ENCODE measurements around the gene FBXO46. TPM values are rescaled to one million over a fixed set of nuclear protein-coding genes. Genes with fewer than 3 reads are reported as not detected.

FBXO46 gene
- total RNA-seq, 2 experiments from 2014 or later: 17.2 to 17.5 TPM

DNA sequence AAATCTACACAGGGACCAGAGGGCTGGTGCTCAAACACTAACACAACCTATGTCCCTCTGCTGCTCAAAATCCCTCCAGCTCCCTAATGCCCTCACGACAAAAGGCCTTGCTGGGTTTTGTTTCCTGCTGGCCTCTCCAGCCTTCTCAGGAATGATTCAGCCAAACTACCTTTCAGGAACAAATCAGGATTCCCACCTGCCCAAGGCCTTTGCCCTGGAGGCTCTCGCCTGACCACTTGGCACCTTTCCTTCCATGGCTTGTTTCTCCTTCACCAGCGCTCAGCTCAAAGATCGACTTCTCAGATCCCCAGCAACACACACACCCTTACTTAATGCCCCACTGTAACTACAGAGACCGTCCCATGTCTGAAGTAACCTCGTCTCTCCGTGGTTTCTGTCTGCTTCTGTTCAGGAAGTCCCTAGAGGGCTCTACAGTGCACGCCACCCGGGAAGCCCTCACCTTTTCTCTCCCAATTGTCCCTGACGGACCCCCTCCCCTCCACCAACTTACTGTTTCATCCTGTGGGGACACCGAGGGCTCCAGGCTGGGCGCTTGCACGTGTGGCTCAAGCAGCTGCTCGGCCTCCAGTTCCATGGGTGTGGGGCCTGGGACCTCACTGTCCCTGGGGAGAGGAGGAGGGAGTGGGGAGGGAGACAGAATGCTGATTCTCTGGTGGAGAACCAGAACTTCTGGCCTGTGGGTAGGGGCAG is 41.6 kb upstream of the FBXO46 start:
- TF ChIP-seq, protein P1, sequence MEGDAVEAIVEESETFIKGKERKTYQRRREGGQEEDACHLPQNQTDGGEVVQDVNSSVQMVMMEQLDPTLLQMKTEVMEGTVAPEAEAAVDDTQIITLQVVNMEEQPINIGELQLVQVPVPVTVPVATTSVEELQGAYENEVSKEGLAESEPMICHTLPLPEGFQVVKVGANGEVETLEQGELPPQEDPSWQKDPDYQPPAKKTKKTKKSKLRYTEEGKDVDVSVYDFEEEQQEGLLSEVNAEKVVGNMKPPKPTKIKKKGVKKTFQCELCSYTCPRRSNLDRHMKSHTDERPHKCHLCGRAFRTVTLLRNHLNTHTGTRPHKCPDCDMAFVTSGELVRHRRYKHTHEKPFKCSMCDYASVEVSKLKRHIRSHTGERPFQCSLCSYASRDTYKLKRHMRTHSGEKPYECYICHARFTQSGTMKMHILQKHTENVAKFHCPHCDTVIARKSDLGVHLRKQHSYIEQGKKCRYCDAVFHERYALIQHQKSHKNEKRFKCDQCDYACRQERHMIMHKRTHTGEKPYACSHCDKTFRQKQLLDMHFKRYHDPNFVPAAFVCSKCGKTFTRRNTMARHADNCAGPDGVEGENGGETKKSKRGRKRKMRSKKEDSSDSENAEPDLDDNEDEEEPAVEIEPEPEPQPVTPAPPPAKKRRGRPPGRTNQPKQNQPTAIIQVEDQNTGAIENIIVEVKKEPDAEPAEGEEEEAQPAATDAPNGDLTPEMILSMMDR (IDR thresholded peaks at IDR 0.05): no peak
- peaks cover 7 to 9% of the 10 kb centered on the region in 2 experiments for H3K27me3 ChIP-seq (ENCODE audit: control insufficient read depth in 1 of 2, insufficient read depth in 2 of 2, low read length in 2 of 2)
- intact Hi-C loops (cut with DNase I, micrococcal nuclease): loop anchor here (5.0 to 10.0 kb wide), 2 partner anchors 243 to 245 kb away; no protein-coding TSS in a partner anchor

GRCh38 chr19:45771311-45771933 is 40.7 kb upstream of the FBXO46 start:
- ATAC-seq (ENCODE audit: poor library complexity): no peak
- Histone ChIP-seq H3K4me1 (ENCODE audit: insufficient read depth, low read length) (peaks cover 35% of the 10 kb centered on the region), H3K9me3 (ENCODE audit: control insufficient read depth in 1 of 2, insufficient read depth in 1 of 2, low read length in 2 of 2) (peaks cover 0 to 8% of the 10 kb centered on the region in 2 experiments), H3K27me3 (ENCODE audit: control insufficient read depth in 1 of 2, insufficient read depth in 2 of 2, low read length in 2 of 2) (peaks cover 12 to 16% of the 10 kb centered on the region in 2 experiments), H3K36me3 (ENCODE audit: insufficient read depth, low read length) (no peaks in the 10 kb centered on the region), H3K4me3 (ENCODE audit: low read length) (no peak overlapping the region), H3K27ac (ENCODE audit: low read depth in 1 of 2, low read length in 2 of 2) (no peak overlapping the region)
- peak in 2 of 14 experiments; percentile 24 to 49 for DNase-seq
- ChIA-PET CTCF (interaction anchor here (0.5 to 7.2 kb wide), 5 partner anchors 9 to 252 kb away, joined by 3 to 172 read pairs (median 5); partner anchors contain the start of gene DMWD), POLR2A (interaction anchor here (1.3 to 3.4 kb wide), 4 partner anchors 20 to 41 kb away, joined by 3 to 52 read pairs (median 32); partner anchors contain the start of genes DMWD and FBXO46)
- Mint-ChIP-seq H3K27me3 (no peaks in the 10 kb centered on the region), H3K4me1 (ENCODE audit: low read depth) (peaks cover 25% of the 10 kb centered on the region), H3K4me3 (peak overlapping the region; percentile 54), H3K9me3 (no peaks in the 10 kb centered on the region), H3K27ac (no peak overlapping the region), H3K36me3 (ENCODE audit: low read depth) (peaks cover 3% of the 10 kb centered on the region)
- TF ChIP-seq, protein P1 (IDR thresholded peaks at IDR 0.05): no peak
- intact Hi-C loops (cut with DNase I, micrococcal nuclease): loop anchor here (2.0 to 10.0 kb wide), 3 partner anchors 39 to 246 kb away; partner anchors contain the start of gene MEIOSIN (in 1 of the 2)

More for the DNA sequence above, 41.6 kb upstream of the FBXO46 start:
- no peak for DNase-seq
- ChIA-PET POLR2A (interaction anchor here (0.6 to 2.1 kb wide), 4 partner anchors 16 to 596 kb away, joined by 3 to 13 read pairs (median 4); partner anchors contain the start of gene DMWD), CTCF (interaction anchor here (0.5 to 7.2 kb wide), 4 partner anchors 10 to 45 kb away, joined by 3 to 172 read pairs (median 4); partner anchors contain the start of genes DMPK and DMWD)
- H3K27ac Mint-ChIP-seq: no peak overlapping the region
- Histone ChIP-seq H3K4me1 (ENCODE audit: insufficient read depth, low read length) (peaks cover 35% of the 10 kb centered on the region), H3K9me3 (ENCODE audit: control insufficient read depth in 1 of 2, insufficient read depth in 1 of 2, low read length in 2 of 2) (peaks cover 0 to under 1% of the 10 kb centered on the region in 2 experiments), H3K4me3 (ENCODE audit: low read length) (no peak overlapping the region), H3K27ac (ENCODE audit: low read depth in 1 of 2, low read length in 2 of 2) (no peak overlapping the region), H3K36me3 (ENCODE audit: insufficient read depth, low read length) (peaks cover 7% of the 10 kb centered on the region)
- ATAC-seq (ENCODE audit: poor library complexity): no peak
- H3K4me1 Mint-ChIP-seq (ENCODE audit: low read depth): peaks cover 25% of the 10 kb centered on the region
- peak overlapping the region; percentile 3 for H3K4me3 Mint-ChIP-seq
- H3K36me3 Mint-ChIP-seq (ENCODE audit: low read depth): peaks cover 11% of the 10 kb centered on the region
- no peaks in the 10 kb centered on the region for H3K9me3 Mint-ChIP-seq
- H3K27me3 Mint-ChIP-seq: no peaks in the 10 kb centered on the region

Measured in CD4-positive, alpha-beta T cell (primary cell).